Naive thymus-derived CD4-positive, alpha-beta T cell (primary cell): Measurements from ENCODE around the gene PIK3R4. TPM values are rescaled to one million over a fixed set of nuclear protein-coding genes. Genes with fewer than 3 reads are reported as not detected.

ENCODE experiments used
- ATAC-seq: fragments of 150-1000 bp; cut with Tn5 transposase; 2 replicates; pipeline ENCODE4 v1.10.0; 2021; ENCODE audit warnings: mild to moderate bottlenecking, moderate library complexity
- CTCF ChIA-PET: fragments of 350-600 bp; sonication (Branson Sonifier 250); formaldehyde crosslinking; loops from one replicate; lab custom pipeline; 2021; ENCODE audit warnings: antibody characterized with exemption; lab: Charles Lee
- POLR2A ChIA-PET: fragments of 350-600 bp; sonication (Branson Sonifier 250); formaldehyde crosslinking; loops from one replicate; lab custom pipeline; 2021; ENCODE audit warnings: antibody characterized with exemption, inconsistent platforms; lab: Charles Lee
- DNase-seq, 9 donors: peaks; one replicate each; pipeline versions ENCODE4 v3.0.0 to v3.0.0-alpha.2; 2020 to 2022; ENCODE audit warnings: mixed read lengths in 1 of 9
- H3K27ac ChIP-seq: one replicate; pipeline ENCODE4 v1.7.0; 2013; ENCODE audit warnings: mild to moderate bottlenecking, low read depth, low read length, moderate library complexity
- H3K27me3 ChIP-seq, 2 donors: one replicate each; pipeline ENCODE4 v1.7.0; 2013; ENCODE audit warnings: low read length in 2 of 2, mild to moderate bottlenecking in 2 of 2, moderate library complexity in 2 of 2; ENCODE audit not compliant: control insufficient read depth in 2 of 2, insufficient read depth in 2 of 2
- H3K36me3 ChIP-seq, 3 experiments: 1 replicate in 2 of 3; 2 replicates in 1 of 3; pipeline ENCODE4 v1.7.0; 2013; ENCODE audit warnings: low read length in 3 of 3, mild to moderate bottlenecking in 3 of 3, moderate library complexity in 1 of 3; ENCODE audit not compliant: insufficient read depth in 3 of 3, control insufficient read depth in 2 of 3
- H3K4me1 ChIP-seq, 2 donors: one replicate each; pipeline ENCODE4 v1.7.0; 2013; ENCODE audit warnings: low read length in 2 of 2, mild to moderate bottlenecking in 2 of 2, moderate library complexity in 1 of 2; ENCODE audit not compliant: control insufficient read depth in 2 of 2, insufficient read depth in 2 of 2
- H3K4me3 ChIP-seq: 2 replicates; pipeline ENCODE4 v1.7.0; 2013; ENCODE audit warnings: mild to moderate bottlenecking, low read length
- H3K9me3 ChIP-seq, 3 experiments: 1 replicate in 2 of 3; 2 replicates in 1 of 3; pipeline ENCODE4 v1.7.0; 2013; ENCODE audit warnings: low read length in 3 of 3; ENCODE audit not compliant: control insufficient read depth in 2 of 3
- H3K27ac Mint-ChIP-seq, 9 donors: one replicate each; pipeline ENCODE4 v1.8.0; 2020 to 2022; ENCODE audit warnings: mixed read lengths in 9 of 9, mild to moderate bottlenecking in 8 of 9, moderate library complexity in 5 of 9, inconsistent platforms in 2 of 9
- H3K27me3 Mint-ChIP-seq, 5 donors: one replicate each; pipeline ENCODE4 v1.8.0; 2021 to 2022; ENCODE audit warnings: mixed read lengths in 5 of 5, mild to moderate bottlenecking in 1 of 5
- H3K36me3 Mint-ChIP-seq, 5 donors: one replicate each; pipeline ENCODE4 v1.8.0; 2020 to 2022; ENCODE audit warnings: mixed read lengths in 5 of 5, mild to moderate bottlenecking in 3 of 5, inconsistent platforms in 1 of 5
- H3K4me1 Mint-ChIP-seq, 7 donors: one replicate each; pipeline ENCODE4 v1.8.0; 2020 to 2022; ENCODE audit warnings: mixed read lengths in 7 of 7, mild to moderate bottlenecking in 3 of 7, inconsistent platforms in 1 of 7
- H3K4me3 Mint-ChIP-seq, 10 donors: one replicate each; pipeline ENCODE4 v1.8.0; 2020 to 2022; ENCODE audit warnings: mild to moderate bottlenecking in 10 of 10, mixed read lengths in 10 of 10, moderate library complexity in 6 of 10, inconsistent platforms in 2 of 10
- H3K9me3 Mint-ChIP-seq, 11 donors: one replicate each; pipeline ENCODE4 v1.8.0; 2020 to 2022; ENCODE audit warnings: mixed read lengths in 11 of 11, mild to moderate bottlenecking in 4 of 11, inconsistent platforms in 1 of 11, moderate library complexity in 1 of 11
- intact Hi-C, 2 donors: fragments of 100-400 bp; cut with micrococcal nuclease; formaldehyde crosslinking; loops; one replicate each; pipeline ENCODE4 v1.15.1; 2023
- polyA plus RNA-seq, 2 donors: library from polyadenylated mRNA; unstranded; fragments of 300-500 nt; fragmentation: Illumina TruSeq; gene quantifications; one replicate each; pipeline ENCODE4 v1.2.3, GENCODE V29; 2021
- total RNA-seq, 6 experiments: library from RNA in 5 of 6; stranded (reverse) in 5 of 6; gene quantifications; 1 replicate in 5 of 6; 2 replicates in 1 of 6; pipeline ENCODE4 v1.2.3 and lab custom pipeline; 2021 to 2026

Gene PIK3R4
- total and polyA plus RNA-seq, 7 experiments from 2014 or later: 15.5 to 47.5 (median 27.5) TPM

- POLR2A ChIA-PET: no interaction called here
- Histone ChIP-seq H3K27ac (no peak overlapping the region), H3K4me3 (no peak overlapping the region), H3K4me1 (no peaks in the 10 kb centered on the region), H3K27me3 (no peaks in the 10 kb centered on the region), H3K36me3 (no peaks in the 10 kb centered on the region), H3K9me3 (no peaks in the 10 kb centered on the region)
- Mint-ChIP-seq H3K27ac (no peak overlapping the region), H3K4me1 (no peaks in the 10 kb centered on the region), H3K4me3 (no peak overlapping the region), H3K27me3 (peaks cover 7 to 26% (median 18%) of the 10 kb centered on the region in 5 donors), H3K36me3 (no peaks in the 10 kb centered on the region), H3K9me3 (peaks cover 0 to 1% (median 0%) of the 10 kb centered on the region in 11 donors)
- CTCF ChIA-PET: no interaction called here
- intact Hi-C loops: no loop called here
- DNase-seq (no peak), ATAC-seq (no peak)
Observed at GRCh38 chr3:130644628-130645253, 101.9 kb downstream of the PIK3R4 start.

GRCh38 chr3:130640027-130640426 is 106.6 kb downstream of the PIK3R4 start:
- Histone ChIP-seq H3K27me3 (no peaks in the 10 kb centered on the region), H3K4me3 (no peak overlapping the region), H3K36me3 (no peaks in the 10 kb centered on the region), H3K9me3 (no peaks in the 10 kb centered on the region), H3K27ac (no peak overlapping the region), H3K4me1 (no peaks in the 10 kb centered on the region)
- H3K4me1 Mint-ChIP-seq: peaks cover 0 to 7% (median 0%) of the 10 kb centered on the region in 7 donors
- intact Hi-C loops: no loop called here
- peaks cover 0 to 8% (median 2%) of the 10 kb centered on the region in 11 donors for H3K9me3 Mint-ChIP-seq
- DNase-seq: no peak
- no peak overlapping the region for H3K4me3 Mint-ChIP-seq
- ChIA-PET CTCF (interaction anchor here (0.6 kb wide), 1 partner anchor 107 kb away, joined by 4 read pairs; no protein-coding TSS in a partner anchor), POLR2A (no interaction called here)
- no peak overlapping the region for H3K27ac Mint-ChIP-seq
- peaks cover 9 to 27% (median 18%) of the 10 kb centered on the region in 5 donors for H3K27me3 Mint-ChIP-seq
- no peaks in the 10 kb centered on the region for H3K36me3 Mint-ChIP-seq
- ATAC-seq: no peak

GRCh38 chr3:130636480-130637234 is 110.0 kb downstream of the PIK3R4 start:
- Histone ChIP-seq H3K9me3 (no peaks in the 10 kb centered on the region), H3K4me1 (no peaks in the 10 kb centered on the region), H3K27me3 (no peaks in the 10 kb centered on the region), H3K36me3 (no peaks in the 10 kb centered on the region), H3K27ac (no peak overlapping the region), H3K4me3 (no peak overlapping the region)
- no peak overlapping the region for H3K4me3 Mint-ChIP-seq
- POLR2A ChIA-PET: no interaction called here
- DNase-seq (no peak), ATAC-seq (no peak)
- no peak overlapping the region for H3K27ac Mint-ChIP-seq
- intact Hi-C loops: no loop called here
- no peaks in the 10 kb centered on the region for H3K36me3 Mint-ChIP-seq
- peaks cover 4 to 16% (median 11%) of the 10 kb centered on the region in 5 donors for H3K27me3 Mint-ChIP-seq
- CTCF ChIA-PET: no interaction called here
- H3K9me3 Mint-ChIP-seq: peaks cover 0 to 8% (median 2%) of the 10 kb centered on the region in 11 donors
- H3K4me1 Mint-ChIP-seq: peaks cover 0 to 7% (median 0%) of the 10 kb centered on the region in 7 donors

GRCh38 chr3:130635978-130636377 is 110.7 kb downstream of the PIK3R4 start:
- H3K27me3 Mint-ChIP-seq: peaks cover 2 to 11% (median 7%) of the 10 kb centered on the region in 5 donors
- intact Hi-C loops: no loop called here
- H3K9me3 Mint-ChIP-seq: peaks cover 0 to 8% (median 2%) of the 10 kb centered on the region in 11 donors
- no peak overlapping the region for H3K27ac Mint-ChIP-seq
- ChIA-PET CTCF (no interaction called here), POLR2A (no interaction called here)
- Histone ChIP-seq H3K27me3 (no peaks in the 10 kb centered on the region), H3K36me3 (no peaks in the 10 kb centered on the region), H3K9me3 (no peaks in the 10 kb centered on the region), H3K4me3 (no peak overlapping the region), H3K4me1 (no peaks in the 10 kb centered on the region), H3K27ac (no peak overlapping the region)
- peaks cover 0 to 7% (median 0%) of the 10 kb centered on the region in 7 donors for H3K4me1 Mint-ChIP-seq
- ATAC-seq (no peak), DNase-seq (no peak)
- no peak overlapping the region for H3K4me3 Mint-ChIP-seq
- H3K36me3 Mint-ChIP-seq: no peaks in the 10 kb centered on the region

- DNase-seq (no peak), ATAC-seq (no peak)
- POLR2A ChIA-PET: no interaction called here
- Mint-ChIP-seq H3K4me1 (peaks cover 0 to 7% (median 0%) of the 10 kb centered on the region in 7 donors), H3K27ac (no peak overlapping the region), H3K36me3 (no peaks in the 10 kb centered on the region), H3K27me3 (peaks cover 0 to 9% (median 4%) of the 10 kb centered on the region in 5 donors), H3K9me3 (peaks cover 0 to 8% (median 2%) of the 10 kb centered on the region in 11 donors), H3K4me3 (no peak overlapping the region)
- Histone ChIP-seq H3K27me3 (no peaks in the 10 kb centered on the region), H3K36me3 (no peaks in the 10 kb centered on the region), H3K27ac (no peak overlapping the region), H3K4me3 (no peak overlapping the region), H3K9me3 (no peaks in the 10 kb centered on the region), H3K4me1 (no peaks in the 10 kb centered on the region)
- CTCF ChIA-PET: interaction anchor here (0.7 kb wide), 1 partner anchor 15 kb away, joined by 3 read pairs; no protein-coding TSS in a partner anchor
- intact Hi-C loops: no loop called here
Observed at GRCh38 chr3:130635285-130635684, 111.3 kb downstream of the PIK3R4 start.
